ENCODE data around the gene MB21D2.
A peak's percentile ranks its signal among the peaks of the same experiment; 100 is the strongest.
"Not testable (repeated sequence)": the region's sequence is repeated elsewhere in the genome, so short reads cannot be mapped to it uniquely, and the experiment has no call there.

Gene MB21D2

DNA sequence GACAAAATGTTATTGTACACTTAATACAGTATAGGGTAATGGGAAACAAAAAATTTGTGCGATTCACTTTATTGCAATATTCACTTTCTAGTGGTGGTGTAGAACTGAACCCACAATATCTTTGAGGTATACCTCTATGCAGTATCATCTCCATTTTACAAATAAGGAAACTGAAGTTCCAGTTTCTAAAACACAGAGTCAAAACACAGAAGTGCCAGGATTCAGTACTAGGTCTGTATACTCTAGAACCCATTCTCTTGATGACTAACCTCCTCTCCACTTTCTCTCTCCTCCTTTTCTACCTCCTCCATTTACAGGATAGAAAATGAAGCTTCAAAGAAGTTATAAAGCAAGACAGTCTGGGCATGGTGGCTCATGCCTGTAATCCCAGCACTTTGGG, 62.2 kb downstream of the MB21D2 start:
- no peak for DNase-seq

GRCh38 chr3:192851821-192852372, 65.8 kb downstream of the MB21D2 start:
- DNase-seq: no peak

DNA sequence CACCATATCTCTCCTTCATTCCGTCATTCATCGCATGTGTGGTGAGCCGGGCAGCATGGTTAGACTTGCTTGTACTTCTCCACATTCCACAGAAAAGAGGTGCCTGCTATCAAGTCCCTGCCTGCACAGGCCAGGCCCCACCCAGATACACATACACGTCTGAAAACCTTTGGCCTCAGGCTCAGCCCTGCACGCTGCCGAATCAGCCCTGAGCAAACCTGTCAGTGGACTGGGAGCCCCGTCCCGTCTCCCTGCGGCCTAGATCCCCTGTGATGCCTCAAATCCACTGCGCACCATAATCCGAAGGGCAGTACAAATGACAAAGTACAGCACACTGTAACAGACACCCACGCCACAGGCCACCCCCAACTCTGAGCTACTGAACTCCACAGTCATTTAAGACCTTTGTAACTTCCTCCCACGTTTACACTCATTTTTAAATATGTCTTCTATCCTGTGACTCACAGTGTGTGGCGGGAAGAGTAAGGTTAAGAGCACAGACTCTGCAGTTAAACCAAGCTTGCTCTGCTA, 67.1 kb downstream of the MB21D2 start:
- peak; percentile 69 for DNase-seq

DNA sequence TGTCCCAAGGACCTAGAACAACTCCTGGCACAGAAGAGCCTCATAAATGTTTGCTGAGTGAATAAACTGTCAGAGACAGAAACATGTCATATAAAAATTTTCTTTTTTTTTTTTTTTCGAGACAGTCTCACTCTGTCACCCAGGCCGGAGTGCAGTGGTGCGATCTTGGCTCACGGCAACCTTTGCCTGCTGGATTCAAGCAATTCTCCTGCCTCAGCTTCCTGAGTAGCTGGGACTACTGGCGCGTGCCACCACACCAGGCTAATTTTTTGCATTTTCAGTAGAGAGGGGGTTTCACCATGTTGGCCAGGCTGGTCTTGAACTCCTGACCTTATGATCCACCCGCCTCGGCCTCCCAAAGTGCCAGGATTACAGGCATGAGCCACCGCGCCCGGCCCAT, 67.8 kb downstream of the MB21D2 start:
- DNase-seq: not testable (repeated sequence)

DNA sequence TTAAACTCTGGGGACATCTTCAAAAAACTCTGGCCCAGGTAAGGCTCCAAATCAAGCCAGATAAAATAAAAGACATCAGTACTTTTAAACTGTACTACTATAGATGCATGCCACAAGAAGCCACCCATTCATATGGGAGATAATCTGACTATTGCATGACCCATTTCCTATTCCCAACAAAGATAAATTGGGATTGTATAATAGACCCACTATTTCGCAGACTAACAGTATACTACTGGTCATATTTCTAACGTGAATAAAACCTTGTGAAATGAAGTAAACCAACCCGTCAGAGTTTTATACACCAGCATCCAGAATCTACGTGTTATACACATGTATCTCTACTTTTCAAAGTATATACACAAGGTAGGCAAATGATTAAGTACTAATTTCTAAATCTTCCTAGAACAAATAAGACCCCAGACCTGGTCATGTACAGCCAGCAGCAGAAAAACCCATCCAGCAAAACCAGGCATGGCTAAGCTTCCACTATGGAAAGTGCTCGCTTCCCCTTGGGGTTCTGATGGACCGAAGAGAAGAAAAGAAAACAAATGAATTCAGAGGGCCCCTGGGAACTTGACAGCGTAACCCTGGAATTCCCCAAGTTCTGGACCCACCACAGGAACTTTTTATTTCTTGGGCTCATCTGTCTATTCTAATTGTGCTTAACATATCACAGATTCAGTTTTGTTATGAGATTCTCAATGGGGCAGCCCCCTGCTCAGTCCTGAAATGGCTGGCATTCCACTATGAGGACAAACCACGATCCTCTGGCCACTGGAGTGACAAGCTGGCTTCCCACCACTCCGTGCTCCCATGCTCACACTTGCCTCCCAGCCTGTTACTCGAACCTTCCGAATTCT, 69.1 kb downstream of the MB21D2 start:
- DNase-seq: no peak

- no peak for DNase-seq
Observed at GRCh38 chr3:192847941-192848340, 69.7 kb downstream of the MB21D2 start.

DNA sequence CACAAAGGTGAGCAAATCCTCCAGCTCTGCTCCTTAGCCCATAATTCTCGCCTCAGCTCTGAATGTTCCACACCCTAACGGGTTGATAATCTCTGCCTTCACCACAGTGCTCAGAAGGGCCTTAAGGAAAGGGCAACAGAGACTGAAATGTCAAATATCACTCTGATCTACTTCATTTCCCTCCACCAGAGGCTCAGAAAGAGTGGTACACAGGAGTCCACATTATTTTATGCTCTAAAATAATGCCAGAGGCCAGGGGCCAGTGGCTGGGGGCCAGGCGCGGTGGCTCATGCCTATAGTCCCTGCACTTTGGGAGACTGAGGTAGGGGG, 72.2 kb downstream of the MB21D2 start:
- DNase-seq: no peak

- no peak for DNase-seq
Observed at GRCh38 chr3:192844836-192845525, 72.7 kb downstream of the MB21D2 start.

DNA sequence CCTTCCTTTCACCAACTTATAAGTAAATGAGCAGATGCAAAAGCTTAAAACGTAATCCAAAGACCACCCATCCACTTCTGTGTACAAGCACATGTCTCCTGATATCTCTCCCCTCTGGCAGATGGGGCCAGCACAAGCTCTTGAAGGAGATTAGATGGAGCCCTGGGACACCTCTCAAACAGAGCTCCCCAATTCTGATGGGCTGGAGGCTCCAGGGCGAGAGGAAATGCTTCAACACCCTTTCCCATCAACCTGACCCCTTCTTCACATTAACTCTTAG, 73.2 kb downstream of the MB21D2 start:
- no peak for DNase-seq

DNA sequence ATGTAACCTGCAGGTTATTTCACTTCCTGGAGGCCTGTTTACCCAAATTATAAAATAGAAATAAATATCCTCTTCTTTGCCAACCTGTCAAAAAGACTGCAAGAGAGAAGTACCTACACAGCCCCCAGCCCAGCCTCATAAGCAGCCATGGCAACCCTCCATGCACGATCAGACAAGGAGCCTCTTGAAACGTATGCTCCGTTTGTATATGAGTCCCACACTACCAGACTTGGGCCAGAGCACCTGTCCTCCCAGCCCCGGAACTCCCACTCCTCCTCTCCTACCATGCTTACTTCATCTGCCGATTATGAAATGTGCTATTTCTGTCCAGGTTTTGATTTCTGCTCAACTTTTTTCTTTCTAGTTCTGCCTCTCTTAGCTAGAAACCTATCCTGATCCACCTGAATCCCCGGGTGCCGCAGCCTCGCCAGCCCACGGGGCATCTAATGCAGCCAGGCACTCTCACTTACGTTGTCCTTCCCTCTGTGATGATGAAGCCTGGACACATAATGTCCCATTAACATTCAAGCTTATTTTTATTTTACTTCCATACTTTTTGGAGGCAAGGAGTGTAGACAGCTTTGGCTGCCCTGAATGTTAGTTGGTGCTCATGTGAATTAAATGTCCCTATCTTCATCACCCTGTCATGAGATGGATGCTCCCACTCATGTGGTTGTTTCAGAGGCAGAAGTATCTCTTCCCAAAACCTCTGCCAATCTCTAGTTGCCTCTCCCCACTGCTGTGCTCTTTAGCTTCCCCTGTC, 73.8 kb downstream of the MB21D2 start:
- no peak for DNase-seq

DNA sequence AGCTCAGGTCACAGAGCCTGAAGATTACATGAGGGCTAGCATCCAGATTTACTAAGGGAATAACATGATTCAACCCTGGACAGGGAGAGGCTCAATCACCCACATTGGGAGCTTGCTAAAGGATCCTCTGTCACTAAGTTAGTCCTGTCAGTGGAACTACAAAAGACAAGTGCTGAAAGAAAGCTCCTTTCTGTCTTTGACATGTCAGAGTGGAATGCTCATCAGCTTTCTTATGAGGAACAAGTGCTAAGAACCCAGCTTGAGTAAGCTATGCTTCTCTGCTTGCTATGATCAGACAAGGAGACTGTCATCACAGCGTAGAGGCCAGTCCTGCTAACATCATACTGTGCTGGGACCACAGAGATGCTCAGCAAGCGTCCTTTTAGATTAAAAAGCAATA, 74.5 kb downstream of the MB21D2 start:
- no peak for DNase-seq

- no peak for DNase-seq
Observed at GRCh38 chr3:192842711-192843110, 74.9 kb downstream of the MB21D2 start.

DNA sequence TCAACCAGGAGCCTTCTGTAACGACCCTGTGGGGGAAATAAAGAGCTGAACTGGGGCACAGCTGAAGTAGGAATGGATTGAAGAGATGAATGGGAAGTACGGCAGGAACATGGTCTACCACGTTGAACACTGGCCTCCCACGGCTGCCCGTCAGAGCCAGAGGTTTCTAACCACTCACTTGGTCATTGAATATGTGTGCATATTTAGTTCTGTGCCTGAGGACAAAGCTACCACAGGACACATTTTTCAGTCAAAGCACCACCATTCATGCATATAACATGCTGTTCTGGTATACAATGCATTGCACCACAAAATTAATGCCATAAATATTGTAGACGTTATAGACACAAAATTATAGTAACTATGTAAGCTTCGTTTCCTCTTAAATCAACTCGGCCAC, 75.5 kb downstream of the MB21D2 start:
- DNase-seq: no peak

DNA sequence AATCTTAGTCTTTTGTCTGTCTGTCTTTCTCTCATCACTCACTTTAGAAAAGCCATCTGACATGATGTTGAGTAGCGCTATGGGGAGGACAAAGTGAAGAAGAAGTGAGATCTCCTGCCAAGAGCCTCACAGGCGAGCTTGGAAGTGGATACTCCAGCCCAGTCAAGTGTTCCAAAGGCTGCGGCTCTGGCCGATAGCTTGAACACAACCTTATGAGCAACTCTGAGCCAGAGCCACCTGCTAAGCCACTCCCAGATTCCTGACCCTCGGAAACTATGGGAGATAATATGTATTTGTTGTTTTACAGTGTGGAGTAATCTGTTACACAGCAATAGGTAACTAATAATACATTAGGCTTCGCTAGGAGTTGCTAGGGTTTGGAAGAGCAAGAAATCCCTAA, 76.2 kb downstream of the MB21D2 start:
- DNase-seq: no peak

- DNase-seq: no peak
Observed at GRCh38 chr3:192840143-192840836, 77.4 kb downstream of the MB21D2 start.

DNA sequence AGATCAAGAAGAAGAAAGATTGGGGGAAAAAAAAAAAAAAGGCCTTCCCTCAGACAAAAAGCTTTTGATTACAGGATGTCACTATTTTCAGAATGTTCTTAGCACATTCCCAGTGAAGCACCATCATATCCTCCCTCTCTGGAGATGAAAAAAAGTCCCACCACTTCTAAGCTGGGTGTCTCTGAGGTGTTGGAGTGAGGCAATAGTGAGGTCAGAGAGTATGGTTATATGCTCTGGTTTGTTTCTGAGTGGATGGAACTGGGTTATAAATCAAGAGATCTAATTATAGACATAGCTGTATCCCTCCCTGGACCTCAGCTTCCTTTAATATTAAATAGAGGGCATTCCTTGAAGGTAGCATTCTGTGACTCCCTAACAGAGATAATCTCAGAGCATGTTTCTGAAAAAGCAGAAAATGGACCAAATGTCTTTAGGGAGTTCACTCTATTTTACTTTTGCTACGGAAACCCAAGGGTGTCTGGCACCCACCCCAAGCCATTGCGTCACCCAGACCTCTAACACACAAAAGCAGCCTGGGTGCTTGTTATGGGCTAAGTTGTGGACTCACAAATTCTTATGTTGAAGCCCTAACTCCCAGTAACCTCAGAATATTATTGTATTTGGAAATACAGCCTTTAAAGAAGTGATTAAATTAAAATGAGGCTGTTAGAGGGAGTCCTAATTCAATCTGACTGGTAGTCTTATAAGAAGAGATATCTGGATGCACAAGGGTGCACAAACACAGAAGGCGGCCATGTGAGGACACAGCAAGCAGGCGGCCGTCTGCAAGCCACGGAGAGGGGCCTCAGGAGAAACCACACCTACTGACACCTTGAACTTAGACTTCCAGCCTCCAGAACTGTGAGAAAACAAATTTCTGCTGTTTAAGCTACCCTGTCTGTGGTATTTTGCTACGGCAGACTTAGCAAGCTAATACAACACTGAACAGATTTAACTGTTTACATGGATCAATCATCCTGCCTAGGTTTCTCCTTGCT, 81.5 kb downstream of the MB21D2 start:
- DNase-seq: no peak

GRCh38 chr3:192834428-192834827, 83.2 kb downstream of the MB21D2 start:
- no peak for DNase-seq

GRCh38 chr3:192833177-192833890, 84.3 kb downstream of the MB21D2 start:
- DNase-seq: no peak

GRCh38 chr3:192831801-192832347, 85.8 kb downstream of the MB21D2 start:
- no peak for DNase-seq

- DNase-seq: peak; percentile 44
Observed at GRCh38 chr3:192831111-192831644, 86.5 kb downstream of the MB21D2 start.

Data from stimulated activated CD4-positive, alpha-beta T cell treated with anti-CD3 and anti-CD28 coated beads, Interleukin-1b, Interleukin-23, amount 100 ng/mL, for 48 hours (primary cell).